Stimulated activated CD4-positive, alpha-beta T cell treated with anti-CD3 and anti-CD28 coated beads, Interleukin-2, amount 100 ng/mL, for 24 hours (primary cell): ENCODE measurements around the gene GPR35.
A peak's percentile ranks its signal among the peaks of the same experiment; 100 is the strongest.

Experiments used
- DNase-seq, 2 donors: peaks; one replicate each; pipeline ENCODE4 v3.0.0-alpha.2; 2020

The GPR35 gene

GRCh38 chr2:240624011-240624949 lies 1.0 kb upstream of the GPR35 start:
- peak in 1 of 2 donors; percentile 12 for DNase-seq

GRCh38 chr2:240626531-240627300 lies 1.4 kb downstream of the GPR35 start:
- DNase-seq, result peak in 1 of 2 donors; percentile 50

GRCh38 chr2:240627736-240628506 lies 2.6 kb downstream of the GPR35 start:
- no peak for DNase-seq

GRCh38 chr2:240628507-240628807 lies 3.2 kb downstream of the GPR35 start:
- no peak for DNase-seq

GRCh38 chr2:240628808-240629618 lies 3.7 kb downstream of the GPR35 start:
- DNase-seq, result no peak

GRCh38 chr2:240629619-240629967 lies 4.3 kb downstream of the GPR35 start:
- no peak for DNase-seq

GRCh38 chr2:240629968-240630770 lies 4.9 kb downstream of the GPR35 start:
- no peak for DNase-seq

- DNase-seq, result no peak
These were observed 5.7 kb downstream of the GPR35 start for GRCh38 chr2:240630771-240631547.

GRCh38 chr2:240631548-240632305 lies 6.4 kb downstream of the GPR35 start:
- DNase-seq, result no peak

- DNase-seq, result no peak
These were observed 7.0 kb downstream of the GPR35 start for GRCh38 chr2:240632306-240632721.

- DNase-seq, result no peak
These were observed 10.1 kb downstream of the GPR35 start for GRCh38 chr2:240635121-240635997.

- no peak for DNase-seq
These were observed 10.8 kb downstream of the GPR35 start for GRCh38 chr2:240635998-240636547.

GRCh38 chr2:240636563-240637115 lies 11.4 kb downstream of the GPR35 start:
- DNase-seq, result no peak

- DNase-seq, result no peak
These were observed 12.0 kb downstream of the GPR35 start for GRCh38 chr2:240637116-240637900.

GRCh38 chr2:240637901-240638345 lies 12.6 kb downstream of the GPR35 start:
- DNase-seq, result no peak

GRCh38 chr2:240638512-240639160 lies 13.4 kb downstream of the GPR35 start:
- no peak for DNase-seq

- no peak for DNase-seq
These were observed 14.3 kb downstream of the GPR35 start for GRCh38 chr2:240639566-240639965.
